SH-SY5Y (cell line): ENCODE measurements around the gene CDH22.
A peak's percentile ranks its signal among the peaks of the same experiment; 100 is the strongest.

Experiments used
- GATA2 ChIP-seq: IDR thresholded peaks from 2 replicates; pipeline ENCODE4 v1.6.1; 2011; ENCODE audit warnings: mild to moderate bottlenecking, low read depth, low read length
- GATA3 ChIP-seq: IDR thresholded peaks from 2 replicates; pipeline ENCODE4 v1.6.1; 2011; ENCODE audit warnings: low read depth, mild to moderate bottlenecking, low read length, moderate library complexity

CDH22 gene

GRCh38 chr20:46279103-46279502, 29.2 kb downstream of the CDH22 start:
- TF ChIP-seq GATA3: no peak
- TF ChIP-seq GATA2: no peak

GRCh38 chr20:46277602-46278001, 30.7 kb downstream of the CDH22 start:
- TF ChIP-seq GATA3 (no peak), GATA2 (no peak)

- TF ChIP-seq GATA2: no peak
- no peak for TF ChIP-seq GATA3
Measured at GRCh38 chr20:46276531-46276930, 31.8 kb downstream of the CDH22 start.

GRCh38 chr20:46275091-46275490, 33.2 kb downstream of the CDH22 start:
- TF ChIP-seq GATA2 (no peak), GATA3 (no peak)

- TF ChIP-seq GATA3 (no peak), GATA2 (no peak)
Measured at GRCh38 chr20:46273717-46274116, 34.6 kb downstream of the CDH22 start.

GRCh38 chr20:46272389-46273047, 35.8 kb downstream of the CDH22 start:
- TF ChIP-seq GATA3: no peak
- TF ChIP-seq GATA2: no peak

- TF ChIP-seq GATA3 (no peak), GATA2 (no peak)
Measured at GRCh38 chr20:46270977-46271744, 37.1 kb downstream of the CDH22 start.

GRCh38 chr20:46269372-46269771, 38.9 kb downstream of the CDH22 start:
- no peak for TF ChIP-seq GATA2
- no peak for TF ChIP-seq GATA3

GRCh38 chr20:46268662-46269061, 39.6 kb downstream of the CDH22 start:
- TF ChIP-seq GATA2 (no peak), GATA3 (no peak)

- TF ChIP-seq GATA3 (no peak), GATA2 (peak; percentile 57)
Measured at GRCh38 chr20:46268131-46268614, 40.1 kb downstream of the CDH22 start.

GRCh38 chr20:46267108-46268105, 40.9 kb downstream of the CDH22 start:
- TF ChIP-seq GATA2: no peak
- TF ChIP-seq GATA3: no peak

- TF ChIP-seq GATA2 (no peak), GATA3 (no peak)
Measured at GRCh38 chr20:46265539-46265938, 42.8 kb downstream of the CDH22 start.

GRCh38 chr20:46264391-46265266, 43.7 kb downstream of the CDH22 start:
- TF ChIP-seq GATA3: no peak
- TF ChIP-seq GATA2: no peak
